GM12878 (cell line): ENCODE results near the gene LSM2. TPM values are rescaled to one million over a fixed set of nuclear protein-coding genes. Genes with fewer than 3 reads are reported as not detected.

ENCODE experiments used
- BCL11A ChIP-seq: IDR thresholded peaks from 2 replicates; pipeline ENCODE4 v1.6.1; 2011; ENCODE audit warnings: low read depth, low read length
- BHLHE40 ChIP-seq, 2 experiments: fragments of 450-650 bp in 1 of 2; IDR thresholded peaks; 2 replicates each; pipeline ENCODE4 v1.6.1; 2011 to 2017; ENCODE audit warnings: low read depth in 2 of 2, borderline replicate concordance in 1 of 2, improper control_type of control experiment in 1 of 2, low read length in 1 of 2, mild to moderate bottlenecking in 1 of 2
- CEBPB ChIP-seq, 2 experiments: fragments of 150-350 bp in 1 of 2; IDR thresholded peaks; 2 replicates each; pipeline ENCODE4 v1.6.1; 2012 to 2014; ENCODE audit warnings: low read depth in 2 of 2, low read length in 2 of 2, borderline replicate concordance in 1 of 2, inconsistent platforms in 1 of 2
- CREM ChIP-seq: IDR thresholded peaks from 2 replicates; pipeline ENCODE4 v1.6.1; 2014; ENCODE audit warnings: antibody characterized with exemption, low read depth
- EED ChIP-seq: sonication (generic); IDR thresholded peaks from 2 replicates; pipeline ENCODE4 v1.6.1; 2016; ENCODE audit warnings: antibody characterized with exemption, low read depth
- EZH2 ChIP-seq: IDR thresholded peaks from 2 replicates; pipeline ENCODE4 v1.6.1; 2012; ENCODE audit warnings: low read depth, mild to moderate bottlenecking, control low read depth, inconsistent platforms, low read length, borderline replicate concordance; ENCODE audit not compliant: control insufficient read depth
- FOS ChIP-seq: IDR thresholded peaks from 3 replicates; pipeline ENCODE4 v1.6.1; 2011; ENCODE audit warnings: borderline replicate concordance; ENCODE audit not compliant: insufficient read length; ENCODE audit errors: extremely low read depth
- FOXK2 ChIP-seq: fragments of 450-650 bp; IDR thresholded peaks from 2 replicates; pipeline ENCODE4 v1.6.1; 2017; ENCODE audit warnings: mild to moderate bottlenecking, moderate library complexity
- HDAC2 ChIP-seq: fragments of 200-600 bp; sonication (generic); IDR thresholded peaks from 2 replicates; pipeline ENCODE4 v1.6.1; 2017
- JUNB ChIP-seq: IDR thresholded peaks from 2 replicates; pipeline ENCODE4 v1.6.1; 2016; ENCODE audit warnings: antibody characterized with exemption, mild to moderate bottlenecking
- KLF5 ChIP-seq: fragments of 450-650 bp; IDR thresholded peaks from 2 replicates; pipeline ENCODE4 v1.6.1; 2014; ENCODE audit warnings: mild to moderate bottlenecking; ENCODE audit not compliant: partially characterized antibody
- MAX ChIP-seq: IDR thresholded peaks from 2 replicates; pipeline ENCODE4 v1.6.1; 2012; ENCODE audit warnings: low read depth, low read length, improper control_type of control experiment
- NFYA ChIP-seq: IDR thresholded peaks from 2 replicates; pipeline ENCODE4 v1.6.1; 2011; ENCODE audit warnings: low read depth, mild to moderate bottlenecking, low read length, improper control_type of control experiment, borderline replicate concordance
- PAX5 ChIP-seq: IDR thresholded peaks from 2 replicates; pipeline ENCODE4 v1.6.1; 2011; ENCODE audit warnings: low read depth, low read length, borderline replicate concordance
- RELA ChIP-seq: fragments of 450-650 bp; IDR thresholded peaks from 2 replicates; pipeline ENCODE4 v1.8.0; 2014; ENCODE audit warnings: borderline replicate concordance; ENCODE audit not compliant: partially characterized antibody
- REST ChIP-seq: IDR thresholded peaks from 2 replicates; pipeline ENCODE4 v1.6.1; 2012; ENCODE audit warnings: mild to moderate bottlenecking, low read depth, low read length
- RUNX3 ChIP-seq: IDR thresholded peaks from 2 replicates; pipeline ENCODE4 v1.6.1; 2012; ENCODE audit warnings: low read length, inconsistent platforms
- SP1 ChIP-seq: IDR thresholded peaks from one replicate; pipeline ENCODE4 v1.6.1; 2011; ENCODE audit warnings: low read depth, low read length
- STAT3 ChIP-seq: IDR thresholded peaks from 2 replicates; pipeline ENCODE4 v1.6.1; 2011; ENCODE audit warnings: low read depth, low read length, improper control_type of control experiment
- USF1 ChIP-seq: IDR thresholded peaks from 2 replicates; pipeline ENCODE4 v1.6.1; 2011; ENCODE audit warnings: borderline replicate concordance, low read depth, mild to moderate bottlenecking, moderate library complexity, mixed read lengths, low read length; ENCODE audit not compliant: insufficient read depth; ENCODE audit errors: extremely low read length
- ZNF24 ChIP-seq: fragments of 450-650 bp; IDR thresholded peaks from 2 replicates; pipeline ENCODE4 v1.6.1; 2017; ENCODE audit warnings: antibody characterized with exemption, mild to moderate bottlenecking
- polyA plus RNA-seq, 11 experiments: library from polyadenylated mRNA; depleted of rRNA in 4 of 11; unstranded in 6 of 11; stranded (reverse) in 5 of 11; fragments of >200 nt; fragmentation: Nextera tagmentation in 4 of 11; fragmentation: Illumina TruSeq in 1 of 11; extraction: Ambion mirVana in 4 of 11; extraction: Trizol in 1 of 11; gene quantifications; 1 replicate in 1 of 11; 2 replicates in 10 of 11; pipeline versions ENCODE4 v1.2.1 to v1.2.3, GENCODE V29; 2011 to 2016; ENCODE audit warnings: inconsistent platforms in 2 of 11, missing spikeins in 2 of 11, low read depth in 1 of 11
- total RNA-seq, 4 experiments: library from RNA; depleted of rRNA in 3 of 4; stranded (reverse); fragments of >200 nt in 3 of 4; fragmentation: Illumina TruSeq in 1 of 4; extraction: Trizol in 1 of 4; gene quantifications; 2 replicates each; pipeline versions ENCODE4 v1.2.1 to v1.2.3, GENCODE V29; 2013 to 2021
- TF ChIP-seq, protein P1 (sequence below): fragments of 450-650 bp; IDR thresholded peaks from 2 replicates; pipeline ENCODE4 v1.6.1; 2017; ENCODE audit warnings: mild to moderate bottlenecking
- TF ChIP-seq, protein P2 (sequence below): fragments of 450-650 bp; IDR thresholded peaks from 2 replicates; pipeline ENCODE4 v1.6.1; 2017; ENCODE audit warnings: borderline replicate concordance

LSM2 gene
- total and polyA plus RNA-seq, 10 of the 15 experiments (the other 5 are each of a cell fraction or from before 2014, with no cell fraction given) = 99.1 to 276 (median 153) TPM

GRCh38 chr6:31827286-31828079 lies 20.7 kb upstream of the LSM2 start, which contains the start of gene HSPA1B (continued):
- no peak for TF ChIP-seq JUNB
- TF ChIP-seq NFYA = no peak
- no peak for TF ChIP-seq CREM
- no peak for TF ChIP-seq STAT3
- TF ChIP-seq, protein P1, sequence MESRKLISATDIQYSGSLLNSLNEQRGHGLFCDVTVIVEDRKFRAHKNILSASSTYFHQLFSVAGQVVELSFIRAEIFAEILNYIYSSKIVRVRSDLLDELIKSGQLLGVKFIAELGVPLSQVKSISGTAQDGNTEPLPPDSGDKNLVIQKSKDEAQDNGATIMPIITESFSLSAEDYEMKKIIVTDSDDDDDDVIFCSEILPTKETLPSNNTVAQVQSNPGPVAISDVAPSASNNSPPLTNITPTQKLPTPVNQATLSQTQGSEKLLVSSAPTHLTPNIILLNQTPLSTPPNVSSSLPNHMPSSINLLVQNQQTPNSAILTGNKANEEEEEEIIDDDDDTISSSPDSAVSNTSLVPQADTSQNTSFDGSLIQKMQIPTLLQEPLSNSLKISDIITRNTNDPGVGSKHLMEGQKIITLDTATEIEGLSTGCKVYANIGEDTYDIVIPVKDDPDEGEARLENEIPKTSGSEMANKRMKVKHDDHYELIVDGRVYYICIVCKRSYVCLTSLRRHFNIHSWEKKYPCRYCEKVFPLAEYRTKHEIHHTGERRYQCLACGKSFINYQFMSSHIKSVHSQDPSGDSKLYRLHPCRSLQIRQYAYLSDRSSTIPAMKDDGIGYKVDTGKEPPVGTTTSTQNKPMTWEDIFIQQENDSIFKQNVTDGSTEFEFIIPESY = no peak
- TF ChIP-seq RUNX3 = no peak
- TF ChIP-seq FOXK2 = peak; percentile 74; the same call in 1 of the 2 replicates
- TF ChIP-seq, protein P2, sequence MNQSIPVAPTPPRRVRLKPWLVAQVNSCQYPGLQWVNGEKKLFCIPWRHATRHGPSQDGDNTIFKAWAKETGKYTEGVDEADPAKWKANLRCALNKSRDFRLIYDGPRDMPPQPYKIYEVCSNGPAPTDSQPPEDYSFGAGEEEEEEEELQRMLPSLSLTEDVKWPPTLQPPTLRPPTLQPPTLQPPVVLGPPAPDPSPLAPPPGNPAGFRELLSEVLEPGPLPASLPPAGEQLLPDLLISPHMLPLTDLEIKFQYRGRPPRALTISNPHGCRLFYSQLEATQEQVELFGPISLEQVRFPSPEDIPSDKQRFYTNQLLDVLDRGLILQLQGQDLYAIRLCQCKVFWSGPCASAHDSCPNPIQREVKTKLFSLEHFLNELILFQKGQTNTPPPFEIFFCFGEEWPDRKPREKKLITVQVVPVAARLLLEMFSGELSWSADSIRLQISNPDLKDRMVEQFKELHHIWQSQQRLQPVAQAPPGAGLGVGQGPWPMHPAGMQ = no peak
- TF ChIP-seq PAX5 = 0 out of 2 replicates have a peak, but pooled peaks have one; percentile 30
- no peak for TF ChIP-seq USF1
- no peak for TF ChIP-seq HDAC2
- peak; percentile 94 for TF ChIP-seq EED
- TF ChIP-seq REST = no peak
- no peak for TF ChIP-seq CEBPB (IDR thresholded peaks at IDR 0.05; ENCODE audit: borderline replicate concordance in 1 of 2, low read depth in 2 of 2, low read length in 2 of 2)
- no peak for TF ChIP-seq RELA
- no peak for TF ChIP-seq EZH2
- TF ChIP-seq SP1 = peak; percentile 57
- no peak for TF ChIP-seq FOS
- TF ChIP-seq KLF5 = no peak
- no peak for TF ChIP-seq BCL11A
- no peak for TF ChIP-seq ZNF24
- TF ChIP-seq MAX = no peak
- TF ChIP-seq BHLHE40 (IDR thresholded peaks at IDR 0.05; ENCODE audit: borderline replicate concordance in 1 of 2, low read depth in 2 of 2, low read length in 1 of 2) = no peak
